GM18511 (cell line): ENCODE data around the gene GHSR.

Experiments used
- ATAC-seq: cut with Tn5 transposase; IDR thresholded peaks from one replicate; pipeline ENCODE4 v1.9.1; 2021; ENCODE audit warnings: mild to moderate bottlenecking, moderate library complexity; ENCODE audit not compliant: unreplicated experiment

The GHSR gene

GRCh38 chr3:172441581-172441980 lies 6.7 kb downstream of the GHSR start:
- ATAC-seq: no peak

GRCh38 chr3:172438186-172438585 lies 10.1 kb downstream of the GHSR start:
- no peak for ATAC-seq

DNA sequence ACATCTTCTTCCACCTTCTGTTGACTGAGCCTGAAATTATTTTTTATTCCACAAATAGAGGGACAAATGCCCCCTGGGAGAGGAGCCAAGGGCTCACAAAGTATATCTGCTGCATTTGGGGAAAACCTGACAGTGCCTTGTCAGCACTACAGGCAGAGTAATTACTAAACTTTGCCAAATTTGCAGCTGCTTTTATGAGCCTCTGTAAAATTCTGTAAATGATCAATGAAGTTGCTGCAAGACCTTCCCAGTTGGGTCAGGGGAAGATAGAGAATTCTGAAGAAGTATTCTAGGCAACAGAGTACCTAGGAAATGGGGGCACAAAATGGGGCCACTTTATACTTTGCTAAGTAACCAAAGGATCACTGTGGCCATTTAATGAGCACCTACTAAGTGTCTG lies 10.5 kb downstream of the GHSR start:
- ATAC-seq: no peak

GRCh38 chr3:172415323-172415722 lies 32.9 kb downstream of the GHSR start:
- ATAC-seq: no peak

GRCh38 chr3:172411478-172411947 lies 36.7 kb downstream of the GHSR start:
- ATAC-seq: no peak

DNA sequence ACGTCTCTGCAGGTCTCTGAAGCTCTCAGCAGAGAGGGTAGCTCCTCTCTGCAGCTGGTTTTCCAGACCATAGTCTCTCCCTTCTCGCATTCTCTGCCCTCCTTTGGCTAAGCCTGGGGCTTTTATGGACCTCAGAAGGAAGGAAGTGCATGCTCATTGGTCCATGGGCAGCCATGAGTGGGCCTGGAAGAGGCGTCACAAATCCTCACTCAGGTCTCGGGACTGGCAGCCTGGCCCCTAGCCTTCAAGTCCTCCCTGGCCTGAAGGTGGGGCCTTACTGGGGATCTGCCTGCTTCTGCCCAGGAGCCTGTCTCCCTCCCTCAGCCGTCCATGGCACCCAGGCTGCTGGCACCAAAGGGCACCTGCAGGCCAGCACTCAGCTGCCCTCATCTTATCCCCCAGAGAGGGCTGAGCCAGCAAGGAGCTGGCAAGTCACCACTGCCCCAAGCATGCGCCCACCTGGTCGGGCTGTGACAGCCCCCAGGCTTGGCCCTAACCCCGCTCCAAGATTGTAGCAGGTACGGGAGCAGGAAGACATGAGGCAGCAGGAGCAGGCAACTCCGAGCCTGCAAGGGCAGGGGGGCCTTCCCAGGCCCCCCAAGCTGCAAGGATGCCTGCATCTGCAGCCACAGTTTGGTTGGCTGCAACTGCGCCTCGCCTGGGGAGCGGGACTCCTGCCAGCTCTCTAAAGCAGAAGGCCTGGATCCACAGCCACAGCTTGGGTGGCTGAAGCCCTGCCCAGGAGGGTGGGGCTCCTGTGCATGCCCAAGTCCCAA lies 37.4 kb downstream of the GHSR start:
- no peak for ATAC-seq

DNA sequence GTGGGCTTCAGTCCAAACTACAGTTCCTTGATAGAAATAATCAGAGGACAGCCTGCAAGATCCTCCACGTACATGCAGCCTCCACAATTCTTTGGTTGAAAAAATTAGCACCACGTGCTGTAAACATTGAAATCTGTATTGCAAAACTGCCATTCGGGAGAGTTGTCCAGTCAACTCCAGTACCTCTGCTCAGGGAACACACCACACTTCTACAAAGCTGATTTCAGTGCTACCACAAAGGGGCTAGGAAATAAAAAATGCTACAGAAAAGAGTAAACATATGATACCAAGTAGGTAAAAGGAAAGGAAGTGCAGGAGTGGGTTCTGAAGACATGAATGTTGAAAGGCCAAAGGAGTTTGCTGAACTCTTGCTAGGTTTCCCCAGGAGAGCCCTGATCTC lies 40.4 kb downstream of the GHSR start:
- no peak for ATAC-seq

DNA sequence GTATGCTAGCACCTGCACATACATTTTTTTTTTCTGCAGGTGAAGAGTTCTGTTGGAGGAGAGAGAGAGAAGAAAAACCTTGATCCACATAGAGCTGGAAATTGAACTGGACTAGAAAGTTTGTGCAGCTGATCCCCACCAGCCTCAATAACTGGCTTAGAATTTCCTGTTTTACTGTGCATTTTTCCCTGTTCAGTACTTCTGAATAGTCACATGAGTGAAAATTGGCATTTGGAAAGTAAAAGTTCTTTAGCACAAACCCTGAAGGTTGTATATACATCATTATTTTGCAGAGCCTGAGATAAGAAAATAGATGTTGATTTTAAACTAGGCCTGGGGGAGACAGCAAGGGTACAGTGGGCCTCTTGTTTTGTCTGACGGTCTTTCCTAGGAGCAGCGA lies 42.3 kb downstream of the GHSR start:
- ATAC-seq: no peak

GRCh38 chr3:172404237-172404962 lies 43.9 kb downstream of the GHSR start:
- ATAC-seq: no peak

DNA sequence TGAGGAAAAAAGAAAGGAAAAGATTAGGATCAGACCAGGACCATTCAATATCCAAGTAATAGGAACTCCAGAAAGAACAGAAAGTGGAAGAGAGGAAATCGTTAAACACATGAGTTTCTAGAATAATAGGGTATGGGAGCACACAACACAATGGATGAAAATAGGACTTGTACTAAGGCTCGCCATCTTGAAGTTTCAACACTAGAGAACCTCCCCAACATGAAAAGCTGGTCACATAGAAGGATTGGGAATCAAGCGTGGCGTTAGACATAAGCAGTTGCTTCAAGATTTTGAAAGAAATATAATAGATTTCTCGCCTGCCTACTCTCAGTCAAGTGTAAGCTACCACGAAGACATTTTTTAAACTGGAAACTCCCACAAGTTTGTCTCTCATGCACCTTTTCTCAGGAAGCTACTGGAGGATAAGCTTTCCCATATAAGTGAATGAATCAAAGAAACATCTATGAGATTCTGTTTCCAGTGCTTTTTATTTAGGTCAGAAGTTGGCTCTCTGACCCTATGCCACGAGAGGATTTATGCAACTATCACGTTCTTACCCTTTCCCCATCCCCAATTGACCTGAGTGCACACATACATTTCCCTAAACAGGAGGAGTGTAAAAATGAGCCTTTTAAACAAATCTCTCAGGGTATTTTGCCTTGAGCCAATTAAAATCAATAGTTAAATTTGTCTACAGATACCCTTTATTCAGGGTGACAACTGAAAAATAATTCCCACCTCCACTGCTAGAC lies 45.2 kb downstream of the GHSR start:
- ATAC-seq: no peak

- ATAC-seq: no peak
These were observed 46.2 kb downstream of the GHSR start for GRCh38 chr3:172402090-172402489.

- ATAC-seq: no peak
These were observed 49.8 kb downstream of the GHSR start for GRCh38 chr3:172398484-172398883.

DNA sequence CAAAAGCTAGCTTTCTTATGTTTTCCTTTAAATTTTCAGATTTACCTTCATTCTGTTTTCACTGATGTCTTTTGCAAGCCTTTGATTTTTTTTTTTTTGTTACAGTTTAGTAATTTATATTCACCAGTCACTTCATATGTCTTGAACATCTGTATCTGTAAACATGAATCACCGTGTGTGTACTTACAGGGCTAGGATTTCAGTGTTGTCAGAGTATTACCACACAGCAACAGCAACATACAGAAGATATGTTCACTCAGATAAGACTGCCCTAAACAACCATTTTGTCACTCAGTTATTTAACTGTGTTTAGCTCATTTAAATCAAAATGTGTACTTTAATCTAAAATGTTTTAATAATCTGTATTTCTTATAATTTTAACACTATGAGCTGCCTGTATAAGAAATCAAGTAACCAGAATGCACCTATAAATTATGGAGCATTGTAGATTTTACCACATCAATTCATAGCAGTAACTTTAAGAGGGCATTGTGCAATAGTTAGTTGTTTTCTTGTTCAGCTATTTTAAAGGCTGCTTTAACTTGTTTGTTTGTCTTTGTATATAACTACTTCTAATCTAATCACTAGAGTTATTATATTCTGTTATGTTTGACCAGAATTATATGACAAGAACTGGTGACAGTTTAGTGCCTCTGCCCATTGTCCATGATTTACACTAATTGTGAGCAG lies 50.4 kb downstream of the GHSR start:
- ATAC-seq: no peak

GRCh38 chr3:172396400-172396799 lies 51.9 kb downstream of the GHSR start:
- ATAC-seq: no peak

DNA sequence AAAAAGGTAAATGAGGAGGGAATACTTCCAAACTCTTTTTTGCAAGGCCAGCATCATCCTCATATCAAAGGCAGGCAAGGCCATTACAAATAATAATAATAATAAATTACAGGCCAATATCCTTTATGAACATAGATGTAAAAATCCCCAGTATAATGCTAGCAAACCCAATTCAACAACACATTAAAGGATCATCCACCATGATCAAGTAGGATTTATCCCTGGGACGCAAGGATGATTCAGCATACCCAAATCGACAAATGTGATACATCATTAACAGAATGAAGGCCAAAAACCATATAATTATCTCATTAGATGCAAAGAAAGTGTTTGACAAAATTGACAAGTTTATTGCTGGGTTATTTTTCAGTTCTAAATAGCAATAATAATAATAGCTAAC lies 53.6 kb downstream of the GHSR start:
- no peak for ATAC-seq
